Adrenal gland (tissue), 12 donors: Measurements from ENCODE around the gene SMG6. TPM values are rescaled to one million over a fixed set of nuclear protein-coding genes. Genes with fewer than 3 reads are reported as not detected.

ENCODE experiments used
- DNase-seq, 7 donors: peaks; one replicate each; pipeline ENCODE4 v3.0.0-alpha.2; 2019 to 2020
- H3K27ac ChIP-seq, 5 donors: fragments of 200-600 bp; sonication (generic) in 4 of 5; 1 replicate in 3 of 5; 2 replicates in 2 of 5; pipeline versions ENCODE4 v1.5.1 to v1.8.0; 2016 to 2020; ENCODE audit warnings: mild to moderate bottlenecking in 1 of 5
- H3K27me3 ChIP-seq: fragments of 200-600 bp; 2 replicates; pipeline ENCODE4 v1.8.0; 2021
- H3K36me3 ChIP-seq, 2 donors: fragments of 200-600 bp; replicated peaks in 1 of 2; 1 replicate in 1 of 2; 2 replicates in 1 of 2; pipeline versions ENCODE4 v1.5.1 to v1.8.0; 2018 to 2022
- H3K4me1 ChIP-seq, 2 donors: fragments of 200-600 bp; replicated peaks in 1 of 2; 1 replicate in 1 of 2; 2 replicates in 1 of 2; pipeline versions ENCODE4 v1.5.1 to v1.8.0; 2018 to 2021
- H3K4me3 ChIP-seq, 4 donors: fragments of 200-600 bp; sonication (generic) in 3 of 4; one replicate each; pipeline ENCODE4 v1.5.1; 2016 to 2018
- H3K9me3 ChIP-seq, 3 donors: fragments of 200-600 bp; sonication (generic) in 1 of 3; replicated peaks in 1 of 3; 1 replicate in 2 of 3; 2 replicates in 1 of 3; pipeline versions ENCODE4 v1.5.1 to v1.8.0; 2016 to 2021
- CTCF ChIP-seq, 6 experiments: fragments of 450-650 bp in 4 of 6; fragments of 200-600 bp in 2 of 6; sonication (generic) in 1 of 6; IDR thresholded peaks; 1 replicate in 5 of 6; 2 replicates in 1 of 6; pipeline versions ENCODE4 v1.5.1 to v1.8.0; 2016 to 2021; ENCODE audit warnings: antibody characterized with exemption in 6 of 6, mild to moderate bottlenecking in 2 of 6, moderate library complexity in 1 of 6
- POLR2A ChIP-seq, 2 donors: fragments of 450-650 bp; IDR thresholded peaks; one replicate each; pipeline ENCODE4 v1.6.1; 2017; ENCODE audit warnings: antibody characterized with exemption in 2 of 2, mild to moderate bottlenecking in 2 of 2, moderate library complexity in 1 of 2
- WGBS, 4 donors: extraction: QIAGEN DNeasy Blood & Tissue Kit in 2 of 4; methylation state at CpG; one replicate each; pipeline versions ENCODE4 v1.1.5 to v1.1.7; 2013 to 2017; 5-methylcytosine and 5-hydroxymethylcytosine counted together
- intact Hi-C, 2 donors: fragments of 100-400 bp; cut with DNase I; formaldehyde crosslinking; loops; one replicate each; pipeline versions ENCODE4 v1.14.1 to v1.15.0; 2022 to 2023
- polyA plus RNA-seq, 3 donors: library from polyadenylated mRNA; stranded (reverse); fragments of 200-250 nt in 2 of 3; fragments of 350-450 nt in 1 of 3; fragmentation: Illumina TruSeq in 1 of 3; extraction: RNeasy Lipid Tissue Mini Kit (QIAGEN cat#74804) in 1 of 3; gene quantifications; one replicate each; pipeline ENCODE4 v1.2.3, GENCODE V29; 2013 to 2014
- total RNA-seq, 9 donors: library from RNA; depleted of rRNA in 4 of 9; stranded (reverse); fragments of >200 nt in 4 of 9; fragments of 120-200 nt in 1 of 9; fragmentation: NEBNext Ultra II Directional in 1 of 9; extraction: Animal tissue kit (Norgen Biotek cat#: 25700) in 1 of 9; gene quantifications; one replicate each; pipeline versions ENCODE4 v1.1.0 to v1.2.4, GENCODE V29; 2013 to 2023
- donor health status: healthy with polysubstance abuse.
- donor health status: Bipolar disorder and iron deficiency.
- donor health status: DM: yes; HTN: yes; CAD: no.
- donor health status: DM: no; HTN: no; CAD: no.
- donor health status: DM: no; HTN: no; CAD: no.
- donor health status: DM: yes; HTN: yes; CAD: no.

The SMG6 gene
- total and polyA plus RNA-seq, 12 donors = 15.9 to 85.1 (median 44.0) TPM

GRCh38 chr17:2064520-2064971 is 239.0 kb downstream of the SMG6 start:
- TF ChIP-seq CTCF (IDR thresholded peaks at IDR 0.05) = no peak
- TF ChIP-seq POLR2A (IDR thresholded peaks at IDR 0.05) = no peak
- Histone ChIP-seq H3K4me1 (peaks cover 6 to 47% of the 10 kb centered on the region in 2 donors), H3K9me3 (no peaks in the 10 kb centered on the region), H3K27me3 (no peaks in the 10 kb centered on the region), H3K4me3 (no peak overlapping the region), H3K36me3 (peaks cover 0 to 21% of the 10 kb centered on the region in 2 donors), H3K27ac (peak overlapping the region in 4 of 5 donors; percentile 5 to 88 (median 64))
- 50 to 78% (median 74%) methylated on average over 2 to 6 of the region's 6 CpGs for WGBS, 4 donors
- intact Hi-C loops = no loop called here
- peak in 2 of 7 donors; percentile 42 to 67 for DNase-seq

- H3K27ac ChIP-seq = peak overlapping the region in 4 of 5 donors; percentile 5 to 88 (median 64)
Observed at GRCh38 chr17:2064147-2064489, 239.5 kb downstream of the SMG6 start.

GRCh38 chr17:2063261-2064146 is 240.1 kb downstream of the SMG6 start:
- no peak for TF ChIP-seq CTCF (IDR thresholded peaks at IDR 0.05)
- no peak for TF ChIP-seq POLR2A (IDR thresholded peaks at IDR 0.05)
- Histone ChIP-seq H3K36me3 (peaks cover 0 to 20% of the 10 kb centered on the region in 2 donors), H3K27ac (peak overlapping the region in 4 of 5 donors; percentile 5 to 88 (median 64)), H3K27me3 (no peaks in the 10 kb centered on the region), H3K4me1 (peaks cover 6 to 40% of the 10 kb centered on the region in 2 donors), H3K9me3 (no peaks in the 10 kb centered on the region), H3K4me3 (no peak overlapping the region)
- WGBS, 4 donors = 74 to 77% (median 75%) methylated on average over 16 of the region's 16 CpGs
- intact Hi-C loops = no loop called here
- peak in 1 of 7 donors; percentile 68 for DNase-seq

More at GRCh38 chr17:2064147-2064489, 239.5 kb downstream of the SMG6 start:
- no peak for DNase-seq
- peaks cover 6 to 47% of the 10 kb centered on the region in 2 donors for H3K4me1 ChIP-seq
- no peaks in the 10 kb centered on the region for H3K27me3 ChIP-seq
- no peak for TF ChIP-seq POLR2A (IDR thresholded peaks at IDR 0.05)
- no peak for TF ChIP-seq CTCF (IDR thresholded peaks at IDR 0.05)
- H3K9me3 ChIP-seq = no peaks in the 10 kb centered on the region
- WGBS, 4 donors = 54 to 79% (median 63%) methylated on average over 5 of the region's 5 CpGs
- intact Hi-C loops = no loop called here
- peaks cover 0 to 21% of the 10 kb centered on the region in 2 donors for H3K36me3 ChIP-seq
- H3K4me3 ChIP-seq = no peak overlapping the region

GRCh38 chr17:2062571-2063183 is 240.9 kb downstream of the SMG6 start:
- no peak for TF ChIP-seq CTCF (IDR thresholded peaks at IDR 0.05)
- TF ChIP-seq POLR2A (IDR thresholded peaks at IDR 0.05) = no peak
- Histone ChIP-seq H3K4me3 (no peak overlapping the region), H3K27me3 (no peaks in the 10 kb centered on the region), H3K27ac (peak overlapping the region in 4 of 5 donors; percentile 16 to 88 (median 50)), H3K9me3 (no peaks in the 10 kb centered on the region), H3K4me1 (peaks cover 0 to 32% of the 10 kb centered on the region in 2 donors), H3K36me3 (peaks cover 0 to 14% of the 10 kb centered on the region in 2 donors)
- peak in 1 of 7 donors; percentile 57 for DNase-seq
- WGBS, 4 donors = 60 to 66% (median 64%) methylated on average over 9 to 11 of the region's 11 CpGs
- intact Hi-C loops = no loop called here
